HEK293T (cell line): Measurements from ENCODE around the gene ALDH7A1.

Source experiments
- CTCF ChIA-PET: fragments of 350-600 bp; formaldehyde crosslinking; extraction: SDS; loops from one replicate; lab custom pipeline; 2021; ENCODE audit warnings: antibody characterized with exemption, inconsistent platforms; lab: Yijun Ruan, JAX
- POLR2A ChIA-PET: fragments of 350-600 bp; formaldehyde crosslinking; extraction: SDS; loops from one replicate; lab custom pipeline; 2020; ENCODE audit warnings: antibody characterized with exemption, inconsistent platforms; lab: Yijun Ruan, JAX
- DNase-seq: peaks from one replicate; pipeline ENCODE4 v3.0.0; 2012; ENCODE audit warnings: mixed read lengths; ENCODE audit errors: extremely low spot score
- ARNT ChIP-seq: fragments of 450-650 bp; IDR thresholded peaks from 2 replicates; pipeline ENCODE4 v1.6.1; 2017; ENCODE audit warnings: mild to moderate bottlenecking
- BHLHE40 ChIP-seq: fragments of 450-650 bp; IDR thresholded peaks from 2 replicates; pipeline ENCODE4 v1.6.1; 2016; ENCODE audit warnings: mild to moderate bottlenecking, moderate library complexity, borderline replicate concordance
- CTBP1 ChIP-seq: fragments of 450-650 bp; IDR thresholded peaks from 2 replicates; pipeline ENCODE4 v1.6.1; 2016; ENCODE audit warnings: borderline replicate concordance
- ELF4 ChIP-seq: fragments of 450-650 bp; IDR thresholded peaks from 2 replicates; pipeline ENCODE4 v1.6.1; 2017; ENCODE audit warnings: antibody characterized with exemption
- FOXA1 ChIP-seq: fragments of 450-650 bp; IDR thresholded peaks from 2 replicates; pipeline ENCODE4 v1.6.1; 2016; ENCODE audit warnings: mild to moderate bottlenecking
- FOXK2 ChIP-seq: fragments of 450-650 bp; IDR thresholded peaks from 2 replicates; pipeline ENCODE4 v1.6.1; 2016; ENCODE audit warnings: mild to moderate bottlenecking
- FOXM1 ChIP-seq: fragments of 450-650 bp; IDR thresholded peaks from 2 replicates; pipeline ENCODE4 v1.6.1; 2017; ENCODE audit warnings: mild to moderate bottlenecking, borderline replicate concordance
- HDGF ChIP-seq: fragments of 450-650 bp; IDR thresholded peaks from 2 replicates; pipeline ENCODE4 v1.6.1; 2017; ENCODE audit warnings: antibody characterized with exemption, borderline replicate concordance
- L3MBTL2 ChIP-seq: fragments of 450-650 bp; conservative IDR thresholded peaks from 2 replicates; pipeline ENCODE4 v1.6.1; 2016; ENCODE audit warnings: mild to moderate bottlenecking
- LEF1 ChIP-seq: fragments of 450-650 bp; IDR thresholded peaks from 2 replicates; pipeline ENCODE4 v1.6.1; 2017; ENCODE audit warnings: mild to moderate bottlenecking, borderline replicate concordance
- NFRKB ChIP-seq: fragments of 450-650 bp; IDR thresholded peaks from 2 replicates; pipeline ENCODE4 v1.6.1; 2016; ENCODE audit warnings: mild to moderate bottlenecking, moderate library complexity
- PKNOX1 ChIP-seq: fragments of 450-650 bp; IDR thresholded peaks from 2 replicates; pipeline ENCODE4 v1.6.1; 2016
- SP1 ChIP-seq: fragments of 450-650 bp; IDR thresholded peaks from 2 replicates; pipeline ENCODE4 v1.6.1; 2017
- SUZ12 ChIP-seq: fragments of 450-650 bp; IDR thresholded peaks from 2 replicates; pipeline ENCODE4 v1.6.1; 2016; ENCODE audit warnings: mild to moderate bottlenecking
- TARDBP ChIP-seq: fragments of 450-650 bp; IDR thresholded peaks from 2 replicates; pipeline ENCODE4 v1.6.1; 2016
- ZNF384 ChIP-seq: fragments of 450-650 bp; IDR thresholded peaks from 2 replicates; pipeline ENCODE4 v1.6.1; 2016

ALDH7A1 gene

GRCh38 chr5:126488443-126489065 is 106.5 kb downstream of the ALDH7A1 start:
- CTCF ChIA-PET: interaction anchor here (0.7 to 4.5 kb wide), 4 partner anchors 9 to 133 kb away, joined by 3 to 33 read pairs (median 4); no protein-coding TSS in a partner anchor
- DNase-seq: no peak
- POLR2A ChIA-PET: no interaction called here
- TF ChIP-seq HDGF (no peak), ARNT (no peak), FOXM1 (no peak), FOXA1 (no peak), BHLHE40 (no peak), FOXK2 (no peak), LEF1 (no peak), TARDBP (no peak), PKNOX1 (no peak), NFRKB (no peak), CTBP1 (no peak), L3MBTL2 (no peak), ZNF384 (no peak), ELF4 (no peak), SP1 (no peak), SUZ12 (no peak)

- DNase-seq: no peak
- no peak for TF ChIP-seq FOXM1
- TF ChIP-seq ELF4: no peak
- no peak for TF ChIP-seq SP1
- no peak for TF ChIP-seq L3MBTL2
- no peak for TF ChIP-seq FOXK2
- TF ChIP-seq ZNF384: no peak
- no peak for TF ChIP-seq SUZ12
- TF ChIP-seq BHLHE40: no peak
- TF ChIP-seq ARNT: no peak
- ChIA-PET CTCF (interaction anchor here (4.5 kb wide), 1 partner anchor 13 kb away, joined by 33 read pairs; no protein-coding TSS in a partner anchor), POLR2A (no interaction called here)
Measured at GRCh38 chr5:126487596-126487995, 107.4 kb downstream of the ALDH7A1 start.

GRCh38 chr5:126486332-126486731 is 108.7 kb downstream of the ALDH7A1 start:
- TF ChIP-seq FOXK2 (no peak), FOXA1 (no peak), LEF1 (no peak), SP1 (no peak), NFRKB (no peak), ZNF384 (no peak), TARDBP (no peak), CTBP1 (no peak), PKNOX1 (no peak), ARNT (no peak), SUZ12 (no peak), FOXM1 (no peak), ELF4 (no peak), BHLHE40 (no peak), HDGF (no peak), L3MBTL2 (no peak)
- CTCF ChIA-PET: no interaction called here
- POLR2A ChIA-PET: no interaction called here
- DNase-seq: no peak

- DNase-seq: no peak
- no peak for TF ChIP-seq FOXA1
- TF ChIP-seq L3MBTL2: no peak
- TF ChIP-seq LEF1: no peak
- TF ChIP-seq CTBP1: no peak
- TF ChIP-seq PKNOX1: no peak
- TF ChIP-seq ZNF384: no peak
- TF ChIP-seq TARDBP: no peak
- no peak for TF ChIP-seq SP1
- no peak for TF ChIP-seq FOXK2
- no peak for TF ChIP-seq HDGF
- TF ChIP-seq ARNT: no peak
- TF ChIP-seq ELF4: no peak
- TF ChIP-seq NFRKB: no peak
- TF ChIP-seq BHLHE40: no peak
- TF ChIP-seq FOXM1: no peak
- TF ChIP-seq SUZ12: no peak
- CTCF ChIA-PET: interaction anchor here (2.3 kb wide), 1 partner anchor 16 kb away, joined by 5 read pairs; no protein-coding TSS in a partner anchor
- POLR2A ChIA-PET: no interaction called here
Measured at GRCh38 chr5:126484253-126484652, 110.8 kb downstream of the ALDH7A1 start.

GRCh38 chr5:126483156-126483555 is 111.9 kb downstream of the ALDH7A1 start:
- DNase-seq: no peak
- CTCF ChIA-PET: interaction anchor here (2.3 kb wide), 1 partner anchor 17 kb away, joined by 5 read pairs; no protein-coding TSS in a partner anchor
- POLR2A ChIA-PET: no interaction called here
- TF ChIP-seq PKNOX1 (peak; percentile 22; the same call in 1 of the 2 replicates), LEF1 (no peak), FOXK2 (no peak), CTBP1 (no peak), SP1 (no peak)
